BLaER1 treated with 17β-estradiol and CSF1 and Interleukin-3, amounts not matched to agents 10 nM and 100 nM (cell line): ENCODE data around the gene S1PR3.

ENCODE experiments used
- H3K27ac ChIP-seq, 11 experiments: shearing (Covaris generic); formaldehyde crosslinking; 2 replicates each; pipeline ENCODE4 v1.8.1; 2022
- H3K27me3 ChIP-seq, 11 experiments: shearing (Covaris generic); formaldehyde crosslinking; 2 replicates each; pipeline ENCODE4 v1.8.1; 2022
- H3K36me3 ChIP-seq, 11 experiments: shearing (Covaris generic); formaldehyde crosslinking; 2 replicates each; pipeline ENCODE4 v1.8.1; 2022
- H3K4me1 ChIP-seq, 10 experiments: shearing (Covaris generic); formaldehyde crosslinking; 2 replicates each; pipeline ENCODE4 v1.8.1; 2022
- H3K4me2 ChIP-seq, 11 experiments: shearing (Covaris generic); formaldehyde crosslinking; 2 replicates each; pipeline ENCODE4 v1.8.1; 2022
- H3K4me3 ChIP-seq, 10 experiments: shearing (Covaris generic); formaldehyde crosslinking; 2 replicates each; pipeline ENCODE4 v1.8.1; 2022
- H3K9ac ChIP-seq, 11 experiments: shearing (Covaris generic); formaldehyde crosslinking; 2 replicates each; pipeline ENCODE4 v1.8.1; 2022
- H3K9me3 ChIP-seq, 11 experiments: shearing (Covaris generic); formaldehyde crosslinking; replicated peaks in 1 of 11; 2 replicates each; pipeline ENCODE4 v1.8.1; 2022
- H4K20me1 ChIP-seq, 11 experiments: shearing (Covaris generic); formaldehyde crosslinking; 2 replicates each; pipeline ENCODE4 v1.8.1; 2022
- Cebpa-rat ChIP-seq, 11 experiments: shearing (Covaris generic); IDR thresholded peaks; 2 replicates each; pipeline ENCODE4 v1.8.1; 2022

Gene S1PR3

DNA sequence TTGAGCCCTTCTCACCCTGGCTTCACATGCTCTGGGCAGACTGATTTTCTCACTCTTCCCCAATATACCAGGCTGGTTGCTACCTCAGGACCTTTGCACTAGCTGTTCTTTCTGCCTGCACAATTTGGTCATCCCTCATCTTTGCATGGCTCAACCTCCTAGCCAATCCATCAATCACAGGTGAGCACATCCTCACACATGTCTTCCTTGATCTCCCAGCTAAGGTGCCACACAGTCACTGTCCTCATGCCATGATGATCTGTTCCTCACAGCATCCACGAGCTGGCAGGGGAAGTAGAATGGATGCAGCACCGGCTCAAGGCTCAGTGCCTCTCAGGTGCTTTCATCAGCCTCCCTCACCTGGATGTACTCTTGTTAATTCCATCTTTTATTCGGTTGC is 30.6 kb upstream of the S1PR3 start:
- H3K9ac ChIP-seq, result no peak overlapping the region
- TF ChIP-seq Cebpa-rat (IDR thresholded peaks at IDR 0.05), result no peak
- no peaks in the 10 kb centered on the region for H3K36me3 ChIP-seq
- peaks cover 0 to 6% (median 0%) of the 10 kb centered on the region in 11 experiments; a peak in 1 of 22 replicates for H3K9me3 ChIP-seq
- H3K27ac ChIP-seq, result no peak overlapping the region
- no peaks in the 10 kb centered on the region for H3K4me1 ChIP-seq
- H3K4me3 ChIP-seq, result no peak overlapping the region
- no peaks in the 10 kb centered on the region for H3K27me3 ChIP-seq
- no peak overlapping the region for H3K4me2 ChIP-seq
- H4K20me1 ChIP-seq, result no peaks in the 10 kb centered on the region

DNA sequence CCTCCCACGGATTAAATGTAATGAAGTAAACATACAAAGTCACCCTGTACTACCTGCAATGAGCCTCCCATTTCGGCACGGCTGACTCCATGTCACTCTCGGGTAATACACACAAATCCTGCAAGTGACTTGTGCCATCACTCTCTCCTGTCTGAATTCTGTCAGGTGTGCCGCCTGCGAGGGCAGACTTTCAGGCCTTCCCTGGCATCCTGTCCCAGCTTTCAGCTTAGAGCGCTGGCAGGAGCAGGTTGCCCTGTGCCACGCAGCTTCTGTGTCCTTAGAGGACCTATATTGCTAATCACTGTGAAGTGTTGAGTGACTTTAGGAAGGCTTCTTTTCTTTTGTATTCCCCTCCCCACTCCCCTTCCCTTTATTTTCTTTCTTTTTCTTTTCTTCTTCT is 25.8 kb upstream of the S1PR3 start:
- no peak for TF ChIP-seq Cebpa-rat (IDR thresholded peaks at IDR 0.05)
- H3K27ac ChIP-seq, result no peak overlapping the region
- H4K20me1 ChIP-seq, result no peaks in the 10 kb centered on the region
- H3K4me3 ChIP-seq, result no peak overlapping the region
- H3K4me1 ChIP-seq, result no peaks in the 10 kb centered on the region
- H3K36me3 ChIP-seq, result no peaks in the 10 kb centered on the region
- H3K9ac ChIP-seq, result no peak overlapping the region
- H3K9me3 ChIP-seq, result peaks cover 0 to 6% (median 0%) of the 10 kb centered on the region in 11 experiments; a peak in 1 of 22 replicates
- no peak overlapping the region for H3K4me2 ChIP-seq
- no peaks in the 10 kb centered on the region for H3K27me3 ChIP-seq

DNA sequence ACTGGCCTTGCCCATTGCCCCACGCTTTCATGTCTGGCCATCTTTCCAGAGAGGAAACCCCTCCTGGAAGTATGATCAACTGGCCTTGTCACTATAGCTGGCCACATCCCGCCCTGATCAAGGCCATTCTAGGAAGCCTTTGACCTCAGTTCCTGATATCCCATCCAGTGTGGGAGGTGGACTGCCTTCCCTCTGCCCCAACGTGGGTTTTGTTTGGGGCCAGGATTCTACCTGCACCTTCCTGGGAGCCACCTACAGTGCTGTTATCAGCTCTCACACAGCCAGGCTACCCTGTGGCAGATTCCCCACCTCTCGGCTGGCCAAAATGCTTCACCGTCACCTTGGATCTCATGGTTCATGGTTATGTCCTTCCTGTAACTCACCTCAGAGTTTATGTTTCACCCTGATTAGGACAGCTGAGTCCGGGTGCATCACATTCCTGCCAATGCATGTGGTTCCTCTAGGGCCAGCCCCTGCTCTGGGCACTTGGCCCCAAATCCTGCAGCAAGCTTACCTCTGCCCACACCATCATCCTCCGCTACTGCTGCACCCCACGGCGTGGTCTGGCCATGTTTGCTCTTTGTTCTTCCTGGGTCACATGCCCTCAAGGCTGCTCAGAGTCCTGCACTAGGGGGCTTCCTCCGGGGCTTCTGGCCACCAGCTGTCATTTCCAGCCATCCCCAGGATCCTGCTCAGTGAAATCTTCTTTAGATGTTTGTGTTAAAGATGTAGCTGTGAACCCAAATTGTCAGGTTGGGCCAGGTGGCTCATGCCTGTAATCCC is 24.2 kb upstream of the S1PR3 start:
- no peaks in the 10 kb centered on the region for H4K20me1 ChIP-seq
- no peak overlapping the region for H3K4me2 ChIP-seq
- H3K4me1 ChIP-seq, result no peaks in the 10 kb centered on the region
- H3K36me3 ChIP-seq, result no peaks in the 10 kb centered on the region
- no peaks in the 10 kb centered on the region for H3K27me3 ChIP-seq
- no peak overlapping the region for H3K9ac ChIP-seq
- TF ChIP-seq Cebpa-rat (IDR thresholded peaks at IDR 0.05), result no peak
- no peak overlapping the region for H3K4me3 ChIP-seq
- peaks cover 0 to 6% (median 0%) of the 10 kb centered on the region in 11 experiments; a peak in 1 of 22 replicates for H3K9me3 ChIP-seq
- H3K27ac ChIP-seq, result no peak overlapping the region

DNA sequence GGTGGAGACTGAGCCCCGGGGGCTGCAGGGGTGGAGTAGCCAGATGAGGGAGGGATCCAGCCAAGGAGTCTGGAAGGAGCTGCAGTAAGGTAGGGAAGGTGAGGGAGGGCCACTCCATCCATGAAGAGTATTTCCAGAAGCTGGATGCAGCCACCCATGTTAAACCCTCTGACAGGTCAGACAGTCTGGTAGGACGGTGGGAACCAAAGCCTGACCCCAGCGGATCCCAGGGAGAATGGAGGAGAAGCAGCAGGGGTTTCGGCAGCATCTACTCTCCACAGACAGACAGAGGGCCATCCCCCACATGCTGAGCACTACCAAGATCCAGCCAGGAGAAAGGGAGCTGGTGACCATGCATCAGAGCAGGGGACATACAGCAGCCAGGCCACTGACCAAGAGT is 22.5 kb upstream of the S1PR3 start:
- Histone ChIP-seq H3K4me1 (no peaks in the 10 kb centered on the region), H3K4me3 (no peak overlapping the region), H3K4me2 (no peak overlapping the region), H4K20me1 (no peaks in the 10 kb centered on the region), H3K9ac (no peak overlapping the region), H3K36me3 (no peaks in the 10 kb centered on the region), H3K27ac (no peak overlapping the region), H3K9me3 (peaks cover 0 to 3% (median 0%) of the 10 kb centered on the region in 11 experiments; a peak in 1 of 22 replicates), H3K27me3 (no peaks in the 10 kb centered on the region)
- TF ChIP-seq Cebpa-rat (IDR thresholded peaks at IDR 0.05), result no peak

GRCh38 chr9:88969646-88970373 is 21.5 kb upstream of the S1PR3 start:
- Histone ChIP-seq H3K36me3 (no peaks in the 10 kb centered on the region), H4K20me1 (no peaks in the 10 kb centered on the region), H3K4me2 (no peak overlapping the region), H3K4me1 (no peaks in the 10 kb centered on the region), H3K4me3 (no peak overlapping the region), H3K9me3 (no peaks in the 10 kb centered on the region), H3K9ac (no peak overlapping the region), H3K27ac (no peak overlapping the region), H3K27me3 (no peaks in the 10 kb centered on the region)
- no peak for TF ChIP-seq Cebpa-rat (IDR thresholded peaks at IDR 0.05)

DNA sequence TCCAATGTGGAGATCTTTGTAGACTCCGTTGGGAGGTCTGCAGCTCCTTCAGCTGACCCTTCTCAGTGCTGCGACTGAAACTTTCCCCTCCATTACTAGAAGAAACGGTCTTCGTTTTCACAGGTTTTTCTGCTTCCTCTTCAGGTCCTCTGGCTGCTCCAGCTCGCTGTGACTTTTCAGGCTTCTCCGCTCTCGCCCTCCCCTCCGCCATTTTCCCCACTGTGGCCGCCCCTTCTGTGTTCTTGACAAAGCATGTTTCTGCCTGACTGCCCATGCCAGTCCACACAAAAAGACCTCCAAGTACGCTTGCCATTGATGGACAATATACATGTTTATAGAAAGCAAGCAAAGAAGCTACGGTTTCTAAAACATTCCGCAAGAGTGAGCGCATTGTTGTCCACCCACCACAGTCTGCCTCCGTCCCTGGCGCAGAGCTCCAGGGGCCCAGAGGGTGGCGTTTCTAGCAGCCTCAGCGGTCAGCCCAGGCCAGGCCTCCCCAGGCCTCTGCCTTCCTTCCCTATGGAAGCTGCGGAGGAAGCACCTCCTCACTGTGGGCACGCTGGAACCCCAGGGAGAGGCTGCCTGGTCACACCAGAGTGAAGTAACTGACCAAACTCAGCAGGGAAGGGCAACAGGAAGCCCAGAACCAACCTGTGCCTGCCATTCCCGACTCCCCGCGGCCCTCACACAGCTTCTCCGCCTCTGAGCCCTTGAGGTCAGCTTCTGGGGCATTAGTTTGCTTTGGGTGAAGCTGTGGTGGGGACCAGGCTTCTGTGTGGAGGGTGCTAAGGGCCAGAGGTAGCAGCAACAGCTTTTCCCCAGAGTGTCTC is 19.9 kb upstream of the S1PR3 start:
- Histone ChIP-seq H3K27me3 (no peaks in the 10 kb centered on the region), H3K4me1 (no peaks in the 10 kb centered on the region), H3K4me3 (no peak overlapping the region), H3K9ac (no peak overlapping the region), H3K27ac (no peak overlapping the region), H4K20me1 (no peaks in the 10 kb centered on the region), H3K36me3 (no peaks in the 10 kb centered on the region), H3K4me2 (no peak overlapping the region), H3K9me3 (no peaks in the 10 kb centered on the region)
- TF ChIP-seq Cebpa-rat (IDR thresholded peaks at IDR 0.05), result no peak

DNA sequence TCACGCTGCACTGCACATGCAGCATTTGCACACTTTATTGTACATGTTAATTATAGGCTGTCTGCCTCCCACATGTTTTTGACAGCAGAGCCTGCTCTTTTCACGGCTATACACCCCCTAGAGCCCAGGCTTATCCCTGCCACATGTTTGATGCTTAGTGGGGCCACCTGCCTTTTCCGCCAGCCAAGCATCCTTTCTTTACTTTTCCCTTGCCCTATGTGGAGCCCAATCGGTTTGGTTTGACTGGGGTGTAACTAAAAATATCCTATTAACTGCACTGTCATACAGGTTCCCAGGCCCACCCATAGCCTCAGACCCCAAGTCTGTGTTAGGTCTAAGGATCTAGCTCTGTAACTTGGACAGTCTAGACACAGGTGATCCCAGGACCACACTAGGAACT is 18.9 kb upstream of the S1PR3 start:
- Histone ChIP-seq H3K27ac (no peak overlapping the region), H3K4me2 (no peak overlapping the region), H3K36me3 (no peaks in the 10 kb centered on the region), H3K27me3 (no peaks in the 10 kb centered on the region), H3K4me1 (no peaks in the 10 kb centered on the region), H4K20me1 (no peaks in the 10 kb centered on the region), H3K4me3 (no peak overlapping the region), H3K9me3 (no peaks in the 10 kb centered on the region), H3K9ac (no peak overlapping the region)
- no peak for TF ChIP-seq Cebpa-rat (IDR thresholded peaks at IDR 0.05)

DNA sequence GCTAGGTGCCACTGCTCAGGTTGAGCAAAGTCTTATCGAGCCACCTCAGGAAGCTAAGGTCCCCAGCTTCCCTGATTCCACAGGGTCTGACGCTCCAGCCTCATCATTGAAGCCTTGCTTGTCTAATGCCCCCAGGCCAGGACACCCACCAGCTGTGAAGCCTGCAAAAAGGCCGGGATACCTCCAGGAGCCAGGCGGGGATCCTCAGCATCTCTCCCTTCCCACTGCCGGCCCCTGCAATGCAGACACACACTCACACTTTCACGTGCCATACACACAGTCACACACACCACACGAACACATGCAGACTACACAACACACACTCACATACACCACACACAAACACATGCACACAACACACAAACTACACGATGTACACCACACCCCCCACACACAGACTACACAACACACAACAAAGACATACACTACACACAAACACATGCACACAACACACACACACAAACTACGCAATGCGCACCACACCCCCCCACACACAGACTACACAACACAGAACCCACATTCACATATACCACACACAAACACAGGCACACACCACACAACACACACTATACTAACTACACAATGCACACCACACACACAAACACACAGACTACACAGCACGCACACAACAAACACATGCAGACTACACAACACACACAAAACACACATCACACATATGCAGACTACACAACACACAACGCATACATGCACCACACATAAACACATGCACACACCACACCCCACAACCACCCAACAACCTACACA is 17.8 kb upstream of the S1PR3 start:
- H4K20me1 ChIP-seq, result no peaks in the 10 kb centered on the region
- H3K9ac ChIP-seq, result no peak overlapping the region
- no peak for TF ChIP-seq Cebpa-rat (IDR thresholded peaks at IDR 0.05)
- H3K36me3 ChIP-seq, result no peaks in the 10 kb centered on the region
- H3K4me2 ChIP-seq, result no peak overlapping the region
- peaks cover 0 to 5% (median 0%) of the 10 kb centered on the region in 11 experiments; a peak in 1 of 22 replicates for H3K27me3 ChIP-seq
- H3K27ac ChIP-seq, result no peak overlapping the region
- H3K9me3 ChIP-seq, result peaks cover 0 to 1% (median 0%) of the 10 kb centered on the region in 11 experiments; a peak in 1 of 22 replicates
- no peaks in the 10 kb centered on the region for H3K4me1 ChIP-seq
- no peak overlapping the region for H3K4me3 ChIP-seq
